ENCODE measurements around the gene USP16.

Gene USP16

DNA sequence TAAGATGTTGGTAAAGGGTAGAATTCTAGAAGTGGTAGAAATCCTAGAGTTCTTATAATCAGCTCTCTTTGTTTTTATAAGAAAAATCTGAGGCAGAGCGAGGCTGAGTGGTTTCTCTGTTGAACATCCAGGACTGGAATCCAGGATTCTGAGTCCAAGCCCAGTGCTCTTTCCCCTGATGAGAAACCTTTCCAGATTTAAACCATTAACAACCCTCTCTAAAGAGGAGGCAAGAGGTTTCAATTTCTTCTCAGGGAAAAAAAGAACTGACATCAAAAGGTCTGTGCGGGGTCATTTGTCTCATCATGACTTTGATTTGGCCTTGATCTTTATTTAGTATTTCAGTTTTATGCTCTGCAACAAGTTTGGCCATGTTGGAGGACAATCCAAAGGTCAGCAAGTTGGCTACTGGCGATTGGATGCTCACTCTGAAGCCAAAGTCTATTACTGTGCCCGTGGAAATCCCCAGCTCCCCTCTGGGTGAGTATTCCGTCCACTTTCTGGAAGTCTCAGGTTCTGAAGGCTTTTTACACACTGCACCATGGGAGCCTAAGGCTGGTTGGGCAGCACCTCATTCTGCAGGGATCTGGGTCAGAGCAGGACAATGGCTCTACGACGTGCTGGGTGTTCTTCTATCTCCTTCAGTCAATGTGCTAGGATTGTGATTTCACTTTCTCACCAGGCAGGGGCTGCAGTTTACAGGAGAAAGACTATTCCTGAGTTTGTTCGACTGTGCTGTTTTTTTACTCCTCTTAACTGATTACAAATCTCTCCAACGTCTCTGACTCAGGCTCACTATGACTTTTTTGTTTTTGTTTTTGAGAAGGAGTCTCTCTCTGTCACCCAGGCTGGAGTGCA lies 67.9 kb downstream of the USP16 start:
- DNase-seq (ENCODE audit: low spot score): no peak
- TF ChIP-seq, protein P1, sequence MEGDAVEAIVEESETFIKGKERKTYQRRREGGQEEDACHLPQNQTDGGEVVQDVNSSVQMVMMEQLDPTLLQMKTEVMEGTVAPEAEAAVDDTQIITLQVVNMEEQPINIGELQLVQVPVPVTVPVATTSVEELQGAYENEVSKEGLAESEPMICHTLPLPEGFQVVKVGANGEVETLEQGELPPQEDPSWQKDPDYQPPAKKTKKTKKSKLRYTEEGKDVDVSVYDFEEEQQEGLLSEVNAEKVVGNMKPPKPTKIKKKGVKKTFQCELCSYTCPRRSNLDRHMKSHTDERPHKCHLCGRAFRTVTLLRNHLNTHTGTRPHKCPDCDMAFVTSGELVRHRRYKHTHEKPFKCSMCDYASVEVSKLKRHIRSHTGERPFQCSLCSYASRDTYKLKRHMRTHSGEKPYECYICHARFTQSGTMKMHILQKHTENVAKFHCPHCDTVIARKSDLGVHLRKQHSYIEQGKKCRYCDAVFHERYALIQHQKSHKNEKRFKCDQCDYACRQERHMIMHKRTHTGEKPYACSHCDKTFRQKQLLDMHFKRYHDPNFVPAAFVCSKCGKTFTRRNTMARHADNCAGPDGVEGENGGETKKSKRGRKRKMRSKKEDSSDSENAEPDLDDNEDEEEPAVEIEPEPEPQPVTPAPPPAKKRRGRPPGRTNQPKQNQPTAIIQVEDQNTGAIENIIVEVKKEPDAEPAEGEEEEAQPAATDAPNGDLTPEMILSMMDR (IDR thresholded peaks at IDR 0.05; ENCODE audit: borderline replicate concordance, control extremely low read depth, extremely low read depth, insufficient read depth, missing control alignments): no peak
- in situ Hi-C loops (cut with MboI; ENCODE audit: low sequenced_read_pairs, unreplicated experiment): loop anchor here (25.0 kb wide), 1 partner anchor 745 kb away; no protein-coding TSS in a partner anchor

DNA sequence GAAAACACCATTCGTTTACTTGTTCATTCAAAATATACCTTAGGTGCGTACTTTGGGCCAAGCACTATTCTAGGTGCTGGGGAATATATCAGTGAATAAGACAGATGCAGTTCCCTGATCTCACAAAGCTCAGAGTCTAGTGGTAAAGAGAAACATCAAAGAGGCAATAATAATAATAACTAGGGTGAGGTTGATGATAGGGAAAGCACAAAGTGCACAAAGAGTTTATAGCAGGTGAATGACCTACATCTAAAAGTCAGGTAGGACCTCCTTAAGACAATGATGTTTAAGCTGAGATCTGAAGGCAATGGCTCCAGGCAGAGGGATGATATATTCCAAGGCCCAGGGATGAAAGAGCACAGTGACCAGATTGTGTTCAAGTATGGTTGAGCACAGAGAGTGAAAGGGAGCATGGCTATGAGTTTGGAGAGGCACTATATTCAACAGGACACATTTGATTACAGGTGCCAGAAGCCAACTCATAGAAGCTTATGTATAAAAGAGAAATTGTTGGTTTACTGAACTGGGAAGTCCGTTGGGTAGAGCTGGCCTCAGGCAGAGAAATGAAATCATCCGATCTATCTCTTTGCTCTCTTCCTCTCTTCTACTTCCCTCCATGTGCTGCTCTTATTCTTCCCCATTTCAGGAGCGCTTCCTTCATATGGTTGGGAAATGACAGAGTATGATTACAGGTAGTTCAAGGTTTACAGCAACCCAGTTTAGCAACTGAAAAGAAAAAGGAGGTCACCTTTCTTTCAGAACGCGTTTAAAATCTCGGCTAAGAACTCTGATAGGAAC lies 71.9 kb downstream of the USP16 start:
- no peak for DNase-seq (ENCODE audit: low spot score)
- in situ Hi-C loops (cut with MboI; ENCODE audit: low sequenced_read_pairs, unreplicated experiment): loop anchor here (25.0 kb wide), 1 partner anchor 741 kb away; no protein-coding TSS in a partner anchor
- TF ChIP-seq, protein P1 (IDR thresholded peaks at IDR 0.05; ENCODE audit: borderline replicate concordance, control extremely low read depth, extremely low read depth, insufficient read depth, missing control alignments): no peak

DNA sequence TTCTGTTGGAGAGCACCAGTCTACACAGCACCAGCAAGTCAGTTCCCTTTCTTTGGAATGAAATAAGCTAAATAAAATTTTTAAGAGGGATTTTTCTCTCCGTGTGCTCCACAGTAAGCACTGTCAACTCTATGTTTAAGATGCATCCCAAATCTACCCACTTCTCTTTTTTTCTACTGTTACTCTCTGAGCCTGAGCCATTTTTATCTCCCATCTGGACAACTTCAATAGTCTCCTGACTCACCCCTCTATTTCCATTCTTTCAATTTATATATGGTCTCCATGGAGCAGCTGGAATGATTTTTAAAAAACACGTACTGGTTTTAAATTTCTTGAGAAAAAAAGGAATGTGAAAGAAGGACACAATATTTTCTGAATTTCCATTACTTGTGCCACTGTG lies 73.7 kb downstream of the USP16 start:
- in situ Hi-C loops (cut with MboI; ENCODE audit: low sequenced_read_pairs, unreplicated experiment): loop anchor here (25.0 kb wide), 1 partner anchor 739 kb away; no protein-coding TSS in a partner anchor
- TF ChIP-seq, protein P1 (IDR thresholded peaks at IDR 0.05; ENCODE audit: borderline replicate concordance, control extremely low read depth, extremely low read depth, insufficient read depth, missing control alignments): no peak
- DNase-seq (ENCODE audit: low spot score): no peak

DNA sequence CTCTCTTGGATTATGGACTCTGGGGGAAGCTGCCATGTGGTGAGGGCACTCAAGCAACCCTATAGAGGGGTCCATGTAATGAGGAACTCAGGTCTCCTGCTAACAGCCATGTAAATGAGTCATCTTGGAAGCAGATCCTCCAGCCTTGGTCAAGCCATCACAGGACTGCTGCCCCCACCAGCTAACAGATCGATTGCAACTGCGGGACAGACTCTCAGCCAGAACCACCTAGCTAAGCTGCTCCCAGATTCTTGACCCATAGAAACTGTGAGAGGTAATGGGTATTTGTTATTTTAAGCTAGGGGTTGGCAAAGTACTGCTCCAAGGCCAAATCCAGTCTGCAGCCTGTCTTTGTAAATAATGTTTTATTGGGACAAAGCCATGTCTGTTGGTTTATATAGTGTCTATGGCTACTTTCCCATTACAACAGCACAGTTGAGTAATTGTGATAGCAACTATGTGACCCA lies 78.4 kb downstream of the USP16 start:
- TF ChIP-seq, protein P1 (IDR thresholded peaks at IDR 0.05; ENCODE audit: borderline replicate concordance, control extremely low read depth, extremely low read depth, insufficient read depth, missing control alignments): no peak
- DNase-seq (ENCODE audit: low spot score): no peak
- in situ Hi-C loops (cut with MboI; ENCODE audit: low sequenced_read_pairs, unreplicated experiment): no loop called here
